Tibial artery (tissue), 4 donors: ENCODE measurements around the gene SNX19.

ENCODE experiments used
- DNase-seq, 2 donors: peaks; one replicate each; pipeline ENCODE4 v3.0.0-alpha.2; 2019
- H3K27ac ChIP-seq, 2 donors: fragments of 200-600 bp; sonication (generic) in 1 of 2; 1 replicate in 1 of 2; 2 replicates in 1 of 2; pipeline ENCODE4 v1.5.1; 2018 to 2019; ENCODE audit warnings: mild to moderate bottlenecking in 1 of 2
- H3K27me3 ChIP-seq, 2 donors: fragments of 200-600 bp; sonication (generic) in 1 of 2; one replicate each; pipeline versions ENCODE4 v1.5.1 to v1.6.0; 2016 to 2019
- H3K36me3 ChIP-seq, 3 donors: fragments of 200-600 bp; sonication (generic) in 2 of 3; one replicate each; pipeline ENCODE4 v1.5.1; 2016 to 2019; ENCODE audit warnings: mild to moderate bottlenecking in 2 of 3
- H3K4me1 ChIP-seq, 4 donors: fragments of 200-600 bp; sonication (generic) in 2 of 4; 1 replicate in 3 of 4; 2 replicates in 1 of 4; pipeline ENCODE4 v1.5.1; 2016 to 2019
- H3K4me3 ChIP-seq, 2 donors: fragments of 200-600 bp; sonication (generic) in 1 of 2; 1 replicate in 1 of 2; 2 replicates in 1 of 2; pipeline ENCODE4 v1.5.1; 2018 to 2019; ENCODE audit warnings: mild to moderate bottlenecking in 2 of 2
- H3K9me3 ChIP-seq, 3 donors: fragments of 200-600 bp; sonication (generic) in 1 of 3; one replicate each; pipeline ENCODE4 v1.5.1; 2016 to 2019
- intact Hi-C: fragments of 100-400 bp; cut with DNase I; formaldehyde crosslinking; loops from one replicate; pipeline ENCODE4 v1.15.0; 2023; ENCODE audit warnings: low total_unique reads
- TF ChIP-seq, protein P1 (sequence below), 2 experiments: fragments of 200-600 bp in 1 of 2; fragments of 450-650 bp in 1 of 2; IDR thresholded peaks; one replicate each; pipeline ENCODE4 v1.5.1; 2017 to 2019; ENCODE audit warnings: antibody characterized with exemption in 2 of 2, mild to moderate bottlenecking in 1 of 2, moderate library complexity in 1 of 2

SNX19 gene

DNA sequence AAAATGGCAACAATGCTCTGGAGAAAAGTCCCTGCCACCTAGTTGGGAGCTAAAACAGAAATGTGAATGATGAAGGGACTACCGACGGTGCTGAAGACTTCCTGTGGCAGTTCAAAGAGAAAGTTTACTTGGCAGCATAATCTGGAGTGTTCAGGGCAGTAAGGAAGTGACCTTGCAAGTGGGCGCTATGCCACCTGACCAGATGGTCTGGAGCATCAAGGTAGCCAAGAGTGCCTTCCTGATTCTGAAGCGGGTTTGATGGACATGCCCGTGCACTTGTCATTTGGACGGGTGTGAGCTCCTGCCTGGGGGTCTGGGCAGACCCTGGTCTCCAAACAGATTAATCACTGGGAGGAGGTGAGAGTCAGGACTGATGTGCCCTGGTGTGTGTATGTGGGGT, 1.8 kb upstream of the SNX19 start:
- intact Hi-C loops, result no loop called here
- Histone ChIP-seq H3K27ac (no peak overlapping the region), H3K4me3 (no peak overlapping the region), H3K36me3 (peaks cover 18 to 22% (median 21%) of the 10 kb centered on the region in 3 donors), H3K4me1 (peaks cover 7 to 33% (median 24%) of the 10 kb centered on the region in 4 donors), H3K9me3 (no peaks in the 10 kb centered on the region), H3K27me3 (no peaks in the 10 kb centered on the region)
- no peak for DNase-seq
- TF ChIP-seq, protein P1, sequence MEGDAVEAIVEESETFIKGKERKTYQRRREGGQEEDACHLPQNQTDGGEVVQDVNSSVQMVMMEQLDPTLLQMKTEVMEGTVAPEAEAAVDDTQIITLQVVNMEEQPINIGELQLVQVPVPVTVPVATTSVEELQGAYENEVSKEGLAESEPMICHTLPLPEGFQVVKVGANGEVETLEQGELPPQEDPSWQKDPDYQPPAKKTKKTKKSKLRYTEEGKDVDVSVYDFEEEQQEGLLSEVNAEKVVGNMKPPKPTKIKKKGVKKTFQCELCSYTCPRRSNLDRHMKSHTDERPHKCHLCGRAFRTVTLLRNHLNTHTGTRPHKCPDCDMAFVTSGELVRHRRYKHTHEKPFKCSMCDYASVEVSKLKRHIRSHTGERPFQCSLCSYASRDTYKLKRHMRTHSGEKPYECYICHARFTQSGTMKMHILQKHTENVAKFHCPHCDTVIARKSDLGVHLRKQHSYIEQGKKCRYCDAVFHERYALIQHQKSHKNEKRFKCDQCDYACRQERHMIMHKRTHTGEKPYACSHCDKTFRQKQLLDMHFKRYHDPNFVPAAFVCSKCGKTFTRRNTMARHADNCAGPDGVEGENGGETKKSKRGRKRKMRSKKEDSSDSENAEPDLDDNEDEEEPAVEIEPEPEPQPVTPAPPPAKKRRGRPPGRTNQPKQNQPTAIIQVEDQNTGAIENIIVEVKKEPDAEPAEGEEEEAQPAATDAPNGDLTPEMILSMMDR (IDR thresholded peaks at IDR 0.05), result no peak

GRCh38 chr11:130916910-130917309, 631 bp upstream of the SNX19 start:
- DNase-seq, result no peak
- intact Hi-C loops, result no loop called here
- peak overlapping the region; percentile 85 to 94 for H3K27ac ChIP-seq

GRCh38 chr11:130915603-130916237, 559 bp downstream of the SNX19 start:
- Histone ChIP-seq H3K36me3 (peaks cover 27 to 45% (median 34%) of the 10 kb centered on the region in 3 donors), H3K27ac (peak overlapping the region; percentile 85 to 94), H3K27me3 (no peaks in the 10 kb centered on the region), H3K4me3 (peak overlapping the region; percentile 73 to 94), H3K9me3 (no peaks in the 10 kb centered on the region), H3K4me1 (peaks cover 7 to 41% (median 24%) of the 10 kb centered on the region in 4 donors)
- intact Hi-C loops, result no loop called here
- TF ChIP-seq, protein P1 (IDR thresholded peaks at IDR 0.05), result no peak
- no peak for DNase-seq

More at GRCh38 chr11:130916910-130917309, 631 bp upstream of the SNX19 start:
- Histone ChIP-seq H3K9me3 (no peaks in the 10 kb centered on the region), H3K36me3 (peaks cover 25 to 34% (median 27%) of the 10 kb centered on the region in 3 donors), H3K4me3 (peak overlapping the region; percentile 73 to 94), H3K27me3 (no peaks in the 10 kb centered on the region), H3K4me1 (peaks cover 7 to 41% (median 24%) of the 10 kb centered on the region in 4 donors)
- TF ChIP-seq, protein P1 (IDR thresholded peaks at IDR 0.05), result no peak

DNA sequence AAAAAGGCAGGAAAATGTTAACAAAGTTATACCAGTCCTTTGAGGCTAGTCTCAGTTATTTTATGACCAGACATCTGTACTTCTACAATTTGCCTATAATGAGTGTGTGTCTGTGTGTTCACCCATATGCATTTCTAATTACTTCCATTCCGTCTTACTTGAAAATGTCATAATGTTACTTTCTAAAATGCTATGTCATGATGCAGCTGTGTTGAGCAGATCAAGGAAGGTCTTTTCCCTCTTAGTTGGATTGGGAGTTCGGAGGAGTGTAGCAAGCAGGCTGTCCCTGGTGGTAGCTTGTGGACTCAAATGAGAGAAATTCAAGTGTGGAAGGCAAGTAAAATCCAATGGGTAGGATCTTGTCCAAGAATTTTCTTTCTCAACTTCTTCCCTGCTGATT, 3.0 kb downstream of the SNX19 start:
- Histone ChIP-seq H3K9me3 (no peaks in the 10 kb centered on the region), H3K27ac (peak overlapping the region in 1 of 2 donors; percentile 94), H3K27me3 (no peaks in the 10 kb centered on the region), H3K4me1 (peaks cover 7 to 58% (median 32%) of the 10 kb centered on the region in 4 donors), H3K36me3 (peaks cover 45 to 64% (median 52%) of the 10 kb centered on the region in 3 donors), H3K4me3 (no peak overlapping the region)
- intact Hi-C loops, result no loop called here
- DNase-seq, result no peak
- TF ChIP-seq, protein P1 (IDR thresholded peaks at IDR 0.05), result no peak

DNA sequence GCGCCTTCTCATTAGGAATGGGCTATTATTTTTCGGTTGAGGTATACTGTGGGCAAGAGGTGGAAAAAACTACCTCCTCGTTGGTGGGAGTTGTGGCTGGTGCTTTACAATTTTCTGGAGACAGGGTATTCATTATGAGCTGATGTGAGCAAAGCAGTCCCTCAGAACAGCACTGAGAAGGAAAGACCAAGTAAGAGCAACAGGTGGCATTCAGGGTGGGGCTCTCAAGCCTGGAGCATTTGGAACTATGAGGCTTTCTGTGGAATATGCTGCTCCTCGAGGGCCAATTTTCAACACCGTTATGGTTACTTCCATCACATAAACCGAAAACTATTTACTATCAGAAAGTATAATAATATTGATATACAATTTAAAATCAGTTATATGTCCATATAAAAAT, 3.7 kb downstream of the SNX19 start:
- Histone ChIP-seq H3K27ac (peak overlapping the region in 1 of 2 donors; percentile 94), H3K4me1 (peaks cover 7 to 65% (median 38%) of the 10 kb centered on the region in 4 donors), H3K36me3 (peaks cover 47 to 71% (median 56%) of the 10 kb centered on the region in 3 donors), H3K4me3 (no peak overlapping the region), H3K9me3 (no peaks in the 10 kb centered on the region), H3K27me3 (no peaks in the 10 kb centered on the region)
- intact Hi-C loops, result no loop called here
- DNase-seq, result no peak
- TF ChIP-seq, protein P1 (IDR thresholded peaks at IDR 0.05), result no peak
